B cell (primary cell): Measurements from ENCODE around the gene SRD5A3.

Source experiments
- CTCF ChIP-seq: fragments of 200-600 bp; IDR thresholded peaks from one replicate; pipeline ENCODE4 v1.8.0; 2022; ENCODE audit warnings: antibody characterized with exemption, mild to moderate bottlenecking
- EZH2 ChIP-seq: IDR thresholded peaks from 2 replicates; pipeline ENCODE4 v1.6.1; 2012; ENCODE audit warnings: borderline replicate concordance, low read depth, mild to moderate bottlenecking, moderate library complexity, low read length; ENCODE audit not compliant: insufficient read depth, poor library complexity, severe bottlenecking

GRCh38 chr4:55369968-55370367 is 23.9 kb downstream of the SRD5A3 start:
- TF ChIP-seq CTCF (no peak), EZH2 (no peak)
